Endothelial cell of umbilical vein (primary cell): ENCODE data around the gene C1orf159. TPM values are rescaled to one million over a fixed set of nuclear protein-coding genes. Genes with fewer than 3 reads are reported as not detected.
A peak's percentile ranks its signal among the peaks of the same experiment; 100 is the strongest.

Source experiments
- BruUV-seq: library from RNA; stranded (reverse); fragments of 400-500 nt; replicated peaks from 2 replicates; lab custom pipeline; 2021; lab: Mats Ljungman, UMichigan
- CTCF ChIA-PET: fragments of 300-600, 350-600 bp; sonication (Branson Sonifier 250); formaldehyde crosslinking; loops from one replicate; lab custom pipeline; 2021; ENCODE audit warnings: antibody characterized with exemption, inconsistent platforms; lab: Charles Lee
- POLR2A ChIA-PET: fragments of 300-600, 350-600 bp; sonication (Branson Sonifier 250); formaldehyde crosslinking; loops from one replicate; lab custom pipeline; 2021; ENCODE audit warnings: antibody characterized with exemption, inconsistent platforms; lab: Charles Lee
- DNase-seq: peaks from one replicate; pipeline ENCODE4 v3.0.0-alpha.2; 2011; ENCODE audit warnings: low read depth, low spot score
- FAIRE-seq: peaks from 2 replicates; lab custom pipeline; 2011; peaks lifted over from hg19 to GRCh38; lab: Jason Lieb, UNC
- H2AFZ ChIP-seq: 2 replicates; pipeline ENCODE4 v1.6.0; 2012; ENCODE audit warnings: low read depth, low read length, control low read depth, inconsistent platforms
- H3K27ac ChIP-seq: 2 replicates; pipeline ENCODE4 v1.5.1; 2011; ENCODE audit warnings: low read depth, mild to moderate bottlenecking, control low read depth, low read length, moderate library complexity; ENCODE audit not compliant: insufficient read depth
- H3K27me3 ChIP-seq, 2 experiments: 2 replicates each; pipeline versions ENCODE4 v1.6.0 to v1.6.1; 2011; ENCODE audit warnings: low read length in 2 of 2, mixed read lengths in 1 of 2; ENCODE audit not compliant: control insufficient read depth in 2 of 2, insufficient read depth in 2 of 2
- H3K36me3 ChIP-seq, 2 experiments: 2 replicates in 1 of 2; 3 replicates in 1 of 2; pipeline ENCODE4 v1.5.1; 2011; ENCODE audit warnings: low read length in 2 of 2, mild to moderate bottlenecking in 1 of 2, moderate library complexity in 1 of 2; ENCODE audit not compliant: control insufficient read depth in 2 of 2, insufficient read depth in 2 of 2; ENCODE audit errors: extremely low read depth in 1 of 2
- H3K4me1 ChIP-seq: 3 replicates; pipeline ENCODE4 v1.5.1; 2011; ENCODE audit warnings: mild to moderate bottlenecking, low read length; ENCODE audit not compliant: control insufficient read depth, insufficient read depth; ENCODE audit errors: extremely low read depth
- H3K4me2 ChIP-seq: 2 replicates; pipeline ENCODE4 v1.6.1; 2011; ENCODE audit warnings: low read length, control low read depth, mixed read lengths; ENCODE audit not compliant: insufficient read depth
- H3K4me3 ChIP-seq, 3 experiments: fragments of 200-600 bp in 1 of 3; sonication (generic), shearing (Covaris generic) in 1 of 3; replicated peaks in 1 of 3; 2 replicates each; pipeline ENCODE4 v1.5.1; 2011 to 2016; ENCODE audit warnings: control low read depth in 3 of 3, low read length in 3 of 3, mild to moderate bottlenecking in 2 of 3, inconsistent platforms in 1 of 3, low read depth in 1 of 3, moderate library complexity in 1 of 3; ENCODE audit not compliant: insufficient read depth in 1 of 3
- H3K79me2 ChIP-seq: 2 replicates; pipeline ENCODE4 v1.6.0; 2012; ENCODE audit warnings: low read length, inconsistent platforms; ENCODE audit not compliant: control insufficient read depth, insufficient read depth
- H3K9ac ChIP-seq: replicated peaks from 2 replicates; pipeline ENCODE3; 2011; ENCODE audit warnings: low read length, control low read depth; ENCODE audit not compliant: insufficient read depth; ENCODE audit errors: extremely low read depth
- H3K9me1 ChIP-seq: replicated peaks from 3 replicates; pipeline ENCODE4 v1.6.0; 2011; ENCODE audit warnings: mild to moderate bottlenecking, low read length; ENCODE audit not compliant: control insufficient read depth, insufficient read depth; ENCODE audit errors: extremely low read depth
- H3K9me3 ChIP-seq: replicated peaks from 2 replicates; pipeline ENCODE4 v1.5.1; 2012; ENCODE audit warnings: low read length, inconsistent platforms; ENCODE audit not compliant: control insufficient read depth, insufficient read depth
- H4K20me1 ChIP-seq: replicated peaks from 2 replicates; pipeline ENCODE3; 2011; ENCODE audit warnings: mild to moderate bottlenecking, low read length; ENCODE audit not compliant: control insufficient read depth, insufficient read depth; ENCODE audit errors: extremely low read depth
- CTCF ChIP-seq, 2 donors: IDR thresholded peaks; 1 replicate in 1 of 2; 2 replicates in 1 of 2; pipeline ENCODE4 v1.5.1; 2011; ENCODE audit warnings: low read length in 2 of 2, mild to moderate bottlenecking in 2 of 2, moderate library complexity in 2 of 2, control low read depth in 1 of 2, inconsistent platforms in 1 of 2, low read depth in 1 of 2; ENCODE audit not compliant: insufficient read depth in 1 of 2; ENCODE audit errors: extremely low read depth in 1 of 2
- EZH2 ChIP-seq: IDR thresholded peaks from 2 replicates; pipeline ENCODE4 v1.6.1; 2012; ENCODE audit warnings: borderline replicate concordance, low read depth, mild to moderate bottlenecking, moderate library complexity, low read length, inconsistent platforms; ENCODE audit not compliant: severe bottlenecking
- FOS ChIP-seq: IDR thresholded peaks from 2 replicates; pipeline ENCODE4 v1.6.1; 2011; ENCODE audit warnings: mild to moderate bottlenecking, low read length, moderate library complexity, borderline replicate concordance; ENCODE audit not compliant: insufficient read depth
- JUN ChIP-seq: IDR thresholded peaks from 2 replicates; pipeline ENCODE4 v1.6.1; 2011; ENCODE audit warnings: borderline replicate concordance, low read depth; ENCODE audit not compliant: insufficient read length, insufficient read depth
- MAX ChIP-seq: IDR thresholded peaks from 2 replicates; pipeline ENCODE4 v1.6.1; 2011; ENCODE audit not compliant: insufficient read depth, insufficient read length
- POLR2A ChIP-seq: IDR thresholded peaks from 2 replicates; pipeline ENCODE4 v1.6.1; 2012; ENCODE audit warnings: low read depth, mild to moderate bottlenecking, control low read depth, low read length
- dilution Hi-C: fragments of 300-500 bp; cut with MboI; formaldehyde crosslinking; loops from one replicate; pipeline ENCODE4 v1.15.0; 2019; ENCODE audit warnings: low sequenced_read_pairs; ENCODE audit not compliant: extremely low pct_ligation_motif_present
- intact Hi-C: fragments of 100-400 bp; cut with micrococcal nuclease; formaldehyde crosslinking; loops from one replicate; pipeline ENCODE4 v1.10.0; 2022
- polyA plus RNA-seq, 4 experiments: library from polyadenylated mRNA; depleted of rRNA in 3 of 4; stranded (reverse) in 3 of 4; unstranded in 1 of 4; fragments of >200 nt; gene quantifications; 2 replicates each; pipeline versions ENCODE4 v1.2.1 to v1.2.3, GENCODE V29; 2011 to 2012; ENCODE audit warnings: missing spikeins in 1 of 4
- total RNA-seq: library from RNA; stranded (reverse); gene quantifications from 2 replicates; pipeline ENCODE4 v1.2.3, GENCODE V29; 2021

The C1orf159 gene
- total and polyA plus RNA-seq, 2 donors (not counting 3 experiments of a cell fraction or from before 2014, with no cell fraction given): 16.1 to 20.1 TPM

- H3K36me3 ChIP-seq: no peaks in the 10 kb centered on the region
- H3K9me3 ChIP-seq: no peaks in the 10 kb centered on the region
- H2AFZ ChIP-seq: no peak overlapping the region
- H3K9ac ChIP-seq: no peak overlapping the region
- no peaks in the 10 kb centered on the region for H3K27me3 ChIP-seq
- FAIRE-seq (no peak), DNase-seq (no peak)
- H3K9me1 ChIP-seq: no peaks in the 10 kb centered on the region
- H4K20me1 ChIP-seq: no peaks in the 10 kb centered on the region
- intact Hi-C loops (no loop called here), dilution Hi-C loops (no loop called here)
- H3K4me3 ChIP-seq: no peak overlapping the region
- H3K4me1 ChIP-seq: peaks cover 2% of the 10 kb centered on the region
- no peak overlapping the region for H3K4me2 ChIP-seq
- no peaks in the 10 kb centered on the region for H3K79me2 ChIP-seq
- BruUV-seq: no TSS peak
- no peak for TF ChIP-seq FOS
- TF ChIP-seq MAX: peak; percentile 41
- ChIA-PET POLR2A (no interaction called here), CTCF (interaction anchor here (1.2 to 1.7 kb wide), 2 partner anchors 16 to 217 kb away, joined by 3 read pairs; no protein-coding TSS in a partner anchor)
- no peak overlapping the region for H3K27ac ChIP-seq
Observed at GRCh38 chr1:1074631-1075147, 41.2 kb downstream of the C1orf159 start.

GRCh38 chr1:1073743-1074587 is 41.9 kb downstream of the C1orf159 start, which contains the start of gene RNF223:
Gene RNF223, minus strand, starts transcription at chr1:1074306. Its CDS starts 1,740 bp downstream, at chr1:1072566.
- no TSS peak for BruUV-seq
- dilution Hi-C loops: no loop called here
- TF ChIP-seq POLR2A: no peak
- no peak for TF ChIP-seq EZH2
- TF ChIP-seq MAX: no peak
- TF ChIP-seq FOS: no peak
- no peak for TF ChIP-seq CTCF (IDR thresholded peaks at IDR 0.05; ENCODE audit: extremely low read depth in 1 of 2, insufficient read depth in 1 of 2, low read depth in 1 of 2, low read length in 2 of 2)
- no peak for TF ChIP-seq JUN
- H3K9ac ChIP-seq: no peak within 1 kb of the TSS
- H3K27ac ChIP-seq: no peak within 1 kb of the TSS
- intact Hi-C loops: no loop called here
- no peaks in the 10 kb centered on the region for H3K4me1 ChIP-seq
- no peaks in the 10 kb centered on the region for H3K36me3 ChIP-seq
- DNase-seq (no peak), FAIRE-seq (no peak)
- ChIA-PET POLR2A (no interaction called here), CTCF (interaction anchor here (1.7 kb wide), 1 partner anchor 218 kb away, joined by 3 read pairs; no protein-coding TSS in a partner anchor)
- H3K9me3 ChIP-seq: no peaks in the 10 kb centered on the region
- no peaks in the 10 kb centered on the region for H4K20me1 ChIP-seq
- H3K27me3 ChIP-seq: no peaks in the 10 kb centered on the region
- H3K4me2 ChIP-seq: no peak within 1 kb of the TSS
- H2AFZ ChIP-seq: no peak within 1 kb of the TSS
- H3K79me2 ChIP-seq: no peaks in the 10 kb centered on the region
- no peak within 1 kb of the TSS for H3K4me3 ChIP-seq
- H3K9me1 ChIP-seq: no peaks in the 10 kb centered on the region
